PC-9 (cell line): ENCODE measurements around the gene S100A11. TPM values are rescaled to one million over a fixed set of nuclear protein-coding genes. Genes with fewer than 3 reads are reported as not detected.

Experiments
- BruUV-seq: library from RNA; stranded (reverse); fragments of 400-500 nt; replicated peaks from 2 replicates; lab custom pipeline; 2021; lab: Mats Ljungman, UMichigan
- CTCF ChIA-PET: fragments of 300-600 bp; sonication (Branson Sonifier 250); formaldehyde crosslinking; loops from one replicate; lab custom pipeline; 2022; ENCODE audit warnings: antibody characterized with exemption; lab: Charles Lee
- POLR2A ChIA-PET: fragments of 300-600 bp; sonication (Branson Sonifier 250); formaldehyde crosslinking; loops from one replicate; lab custom pipeline; 2022; ENCODE audit warnings: antibody characterized with exemption; ENCODE audit not compliant: unreplicated experiment; lab: Charles Lee
- DNase-seq, 2 experiments: peaks; one replicate each; pipeline versions ENCODE4 v3.0.0 to v3.0.0-alpha.2; 2015 to 2022; ENCODE audit warnings: mixed read lengths in 1 of 2
- H2AFZ ChIP-seq: fragments of 200-600 bp; sonication (generic); 2 replicates; pipeline ENCODE4 v1.8.1; 2017; ENCODE audit warnings: antibody characterized with exemption
- H3F3A ChIP-seq: fragments of 200-600 bp; sonication (generic); 2 replicates; pipeline ENCODE4 v1.8.1; 2017; ENCODE audit warnings: antibody characterized with exemption, mild to moderate bottlenecking, low read depth; ENCODE audit not compliant: insufficient read depth
- H3K27ac ChIP-seq: fragments of 200-600 bp; sonication (generic); 2 replicates; pipeline ENCODE4 v1.6.1; 2016; ENCODE audit warnings: mixed run types
- H3K27me3 ChIP-seq: fragments of 200-600 bp; sonication (generic); 2 replicates; pipeline ENCODE4 v1.6.1; 2016; ENCODE audit warnings: low read depth, mixed run types; ENCODE audit not compliant: insufficient read depth
- H3K36me3 ChIP-seq: fragments of 200-600 bp; sonication (generic); 2 replicates; pipeline ENCODE4 v1.6.1; 2016; ENCODE audit warnings: low read depth, mixed run types
- H3K4me1 ChIP-seq: fragments of 200-600 bp; sonication (generic); replicated peaks from 2 replicates; pipeline ENCODE4 v1.6.1; 2016; ENCODE audit warnings: mixed run types; ENCODE audit not compliant: insufficient read depth
- H3K4me2 ChIP-seq: fragments of 200-600 bp; sonication (generic); 2 replicates; pipeline ENCODE4 v1.6.1; 2017; ENCODE audit warnings: mixed run types
- H3K4me3 ChIP-seq: fragments of 200-600 bp; sonication (generic); 2 replicates; pipeline ENCODE4 v1.6.1; 2016; ENCODE audit warnings: mixed run types
- H3K79me2 ChIP-seq: fragments of 200-600 bp; sonication (generic); 2 replicates; pipeline ENCODE4 v1.6.1; 2017; ENCODE audit warnings: low read depth, mixed run types
- H3K9me2 ChIP-seq: fragments of 200-600 bp; sonication (generic); 2 replicates; pipeline ENCODE4 v1.8.1; 2017; ENCODE audit warnings: mild to moderate bottlenecking; ENCODE audit not compliant: insufficient read depth
- H3K9me3 ChIP-seq: fragments of 200-600 bp; sonication (generic); 2 replicates; pipeline ENCODE4 v1.8.1; 2016; ENCODE audit warnings: low read depth; ENCODE audit not compliant: insufficient read depth
- H4K20me1 ChIP-seq: fragments of 200-600 bp; sonication (generic); 2 replicates; pipeline ENCODE4 v1.8.1; 2017; ENCODE audit not compliant: insufficient read depth
- CTCF ChIP-seq: fragments of 200-600 bp; sonication (generic); conservative IDR thresholded peaks from 2 replicates; pipeline ENCODE4 v1.6.1; 2017; ENCODE audit warnings: mixed run types, antibody characterized with exemption, mild to moderate bottlenecking, moderate library complexity
- EZH2 ChIP-seq: fragments of 200-600 bp; sonication (generic); IDR thresholded peaks from 2 replicates; pipeline ENCODE4 v1.8.0; 2017; ENCODE audit warnings: antibody characterized with exemption, low read depth
- intact Hi-C: fragments of 100-400 bp; cut with micrococcal nuclease; formaldehyde crosslinking; loops from one replicate; pipeline ENCODE4 v1.10.0; 2022; ENCODE audit not compliant: unreplicated experiment
- total RNA-seq: library from RNA; stranded (reverse); gene quantifications from 2 replicates; pipeline ENCODE4 v1.2.3, GENCODE V29; 2021

Gene S100A11
- total RNA-seq, 1 experiment from 2014 or later = 868 TPM

GRCh38 chr1:151986501-151987190, 50.2 kb downstream of the S100A11 start:
- POLR2A ChIA-PET = interaction anchor here (0.6 to 0.7 kb wide), 2 partner anchors 15 to 1647 kb away, joined by 3 to 6 read pairs; no protein-coding TSS in a partner anchor
- Histone ChIP-seq H4K20me1 (peaks cover 23% of the 10 kb centered on the region), H3K4me2 (peak overlapping the region; percentile 93), H3K79me2 (peaks cover 91% of the 10 kb centered on the region), H3K4me3 (no peak overlapping the region), H2AFZ (no peak overlapping the region), H3K9me3 (no peaks in the 10 kb centered on the region), H3K4me1 (peaks cover 96% of the 10 kb centered on the region), H3K9me2 (no peaks in the 10 kb centered on the region), H3F3A (peaks cover 94% of the 10 kb centered on the region), H3K27ac (peak overlapping the region; percentile 99), H3K27me3 (no peaks in the 10 kb centered on the region), H3K36me3 (peaks cover 79% of the 10 kb centered on the region)
- TF ChIP-seq CTCF (no peak), EZH2 (no peak)
- CTCF ChIA-PET = interaction anchor here (0.7 to 1.1 kb wide), 2 partner anchors 19 to 40 kb away, joined by 4 to 5 read pairs; no protein-coding TSS in a partner anchor
- no peak for DNase-seq
- intact Hi-C loops = loop anchor here (5.0 to 10.0 kb wide), 2 partner anchors 79 to 918 kb away; partner anchors contain the start of genes IVL and THEM4
- no TSS peak for BruUV-seq

DNA sequence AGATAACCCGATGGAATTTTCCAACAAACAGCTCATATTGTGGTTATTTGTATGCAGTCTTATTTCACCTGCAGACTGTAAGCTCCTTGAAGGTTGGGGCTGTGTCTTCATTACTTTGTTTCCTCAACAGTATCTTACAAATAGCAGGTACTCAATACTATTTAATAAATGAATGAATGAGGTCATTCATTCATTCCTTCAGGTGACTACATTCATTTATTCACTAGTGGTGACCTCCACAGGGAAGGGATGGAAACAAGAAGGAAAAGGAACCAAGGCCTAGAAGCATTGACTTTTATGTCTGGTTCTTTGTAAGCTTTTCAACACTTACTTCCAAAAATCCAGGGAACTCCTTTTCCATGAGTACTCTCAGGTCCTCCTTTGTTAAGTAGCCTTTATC, 51.0 kb downstream of the S100A11 start:
- H4K20me1 ChIP-seq = peaks cover 14% of the 10 kb centered on the region
- peaks cover 82% of the 10 kb centered on the region for H3K79me2 ChIP-seq
- CTCF ChIA-PET = interaction anchor here (1.1 kb wide), 1 partner anchor 18 kb away, joined by 4 read pairs; no protein-coding TSS in a partner anchor
- H3K9me2 ChIP-seq = no peaks in the 10 kb centered on the region
- intact Hi-C loops = loop anchor here (5.0 to 10.0 kb wide), 2 partner anchors 78 to 919 kb away; partner anchors contain the start of genes IVL and THEM4
- no peak overlapping the region for H3K4me3 ChIP-seq
- POLR2A ChIA-PET = no interaction called here
- no TSS peak for BruUV-seq
- H3F3A ChIP-seq = peaks cover 94% of the 10 kb centered on the region
- no peak for DNase-seq
- 0 out of 2 replicates have a peak overlapping the region, but pooled peaks have one; percentile 19 for H3K4me2 ChIP-seq
- H3K36me3 ChIP-seq = peaks cover 79% of the 10 kb centered on the region
- no peaks in the 10 kb centered on the region for H3K9me3 ChIP-seq
- no peak overlapping the region for H2AFZ ChIP-seq
- no peak for TF ChIP-seq CTCF
- no peak for TF ChIP-seq EZH2
- H3K27ac ChIP-seq = peak overlapping the region; percentile 99; the same call in 1 of the 2 replicates
- no peaks in the 10 kb centered on the region for H3K27me3 ChIP-seq
- peaks cover 96% of the 10 kb centered on the region for H3K4me1 ChIP-seq

- TF ChIP-seq CTCF = no peak
- no peak for TF ChIP-seq EZH2
- H3K9me3 ChIP-seq = no peaks in the 10 kb centered on the region
- peaks cover 9% of the 10 kb centered on the region for H4K20me1 ChIP-seq
- ChIA-PET POLR2A (interaction anchor here (0.7 kb wide), 1 partner anchor 21 kb away, joined by 3 read pairs; no protein-coding TSS in a partner anchor), CTCF (interaction anchor here (1.1 kb wide), 1 partner anchor 18 kb away, joined by 4 read pairs; no protein-coding TSS in a partner anchor)
- no peaks in the 10 kb centered on the region for H3K9me2 ChIP-seq
- peaks cover 75% of the 10 kb centered on the region for H3K36me3 ChIP-seq
- H3K4me3 ChIP-seq = no peak overlapping the region
- no peak overlapping the region for H2AFZ ChIP-seq
- DNase-seq = no peak
- H3K27me3 ChIP-seq = no peaks in the 10 kb centered on the region
- BruUV-seq = no TSS peak
- H3K79me2 ChIP-seq = peaks cover 77% of the 10 kb centered on the region
- H3K4me1 ChIP-seq = peaks cover 96% of the 10 kb centered on the region
- no peak overlapping the region for H3K4me2 ChIP-seq
- intact Hi-C loops = loop anchor here (5.0 to 10.0 kb wide), 2 partner anchors 78 to 920 kb away; partner anchors contain the start of genes IVL and THEM4
- H3F3A ChIP-seq = peaks cover 94% of the 10 kb centered on the region
- H3K27ac ChIP-seq = 0 out of 2 replicates have a peak overlapping the region, but pooled peaks have one; percentile 99
Measured at GRCh38 chr1:151985270-151985669, 51.5 kb downstream of the S100A11 start.
